GM19099 (cell line): ENCODE data around the gene NFS1.
A peak's percentile ranks its signal among the peaks of the same experiment; 100 is the strongest.

ENCODE experiments used
- POLR2A ChIP-seq: IDR thresholded peaks from 3 replicates; pipeline ENCODE4 v1.6.1; 2011; ENCODE audit warnings: low read depth; ENCODE audit not compliant: insufficient read length; ENCODE audit errors: extremely low read depth

Gene NFS1

GRCh38 chr20:35731862-35732643, 32.9 kb upstream of the NFS1 start:
- TF ChIP-seq POLR2A, result no peak

- peak; percentile 13 for TF ChIP-seq POLR2A
Measured at GRCh38 chr20:35731469-35731788, 32.3 kb upstream of the NFS1 start.

GRCh38 chr20:35730583-35731468, 31.7 kb upstream of the NFS1 start:
- TF ChIP-seq POLR2A, result no peak

- no peak for TF ChIP-seq POLR2A
Measured at GRCh38 chr20:35729836-35730582, 30.9 kb upstream of the NFS1 start.

- TF ChIP-seq POLR2A, result no peak
Measured at GRCh38 chr20:35729283-35729807, 30.2 kb upstream of the NFS1 start.

GRCh38 chr20:35726842-35727711, 27.9 kb upstream of the NFS1 start:
- no peak for TF ChIP-seq POLR2A

- TF ChIP-seq POLR2A, result no peak
Measured at GRCh38 chr20:35724321-35725230, 25.4 kb upstream of the NFS1 start.

- no peak for TF ChIP-seq POLR2A
Measured at GRCh38 chr20:35721621-35722020, 22.5 kb upstream of the NFS1 start.

- TF ChIP-seq POLR2A, result no peak
Measured at GRCh38 chr20:35721219-35721618, 22.1 kb upstream of the NFS1 start.

- TF ChIP-seq POLR2A, result no peak
Measured at GRCh38 chr20:35720165-35721123, 21.3 kb upstream of the NFS1 start.

GRCh38 chr20:35719717-35720116, 20.6 kb upstream of the NFS1 start:
- TF ChIP-seq POLR2A, result no peak

GRCh38 chr20:35718972-35719635, 20.0 kb upstream of the NFS1 start:
- TF ChIP-seq POLR2A, result no peak
